HG03342 (cell line): ENCODE data around the gene MRPL32.

ENCODE experiments used
- ATAC-seq: cut with Tn5 transposase; IDR thresholded peaks from one replicate; pipeline ENCODE4 v1.9.1; 2021; ENCODE audit warnings: mild to moderate bottlenecking, moderate library complexity; ENCODE audit not compliant: unreplicated experiment

MRPL32 gene

GRCh38 chr7:42964293-42964692, 32.1 kb downstream of the MRPL32 start:
- no peak for ATAC-seq

- no peak for ATAC-seq
Measured at GRCh38 chr7:42964849-42965805, 33.0 kb downstream of the MRPL32 start.

GRCh38 chr7:42967391-42967790, 35.2 kb downstream of the MRPL32 start:
- no peak for ATAC-seq

GRCh38 chr7:42972699-42973500, 40.7 kb downstream of the MRPL32 start:
- no peak for ATAC-seq

GRCh38 chr7:42976371-42976770, 44.2 kb downstream of the MRPL32 start:
- no peak for ATAC-seq

- no peak for ATAC-seq
Measured at GRCh38 chr7:42978496-42978895, 46.3 kb downstream of the MRPL32 start.

DNA sequence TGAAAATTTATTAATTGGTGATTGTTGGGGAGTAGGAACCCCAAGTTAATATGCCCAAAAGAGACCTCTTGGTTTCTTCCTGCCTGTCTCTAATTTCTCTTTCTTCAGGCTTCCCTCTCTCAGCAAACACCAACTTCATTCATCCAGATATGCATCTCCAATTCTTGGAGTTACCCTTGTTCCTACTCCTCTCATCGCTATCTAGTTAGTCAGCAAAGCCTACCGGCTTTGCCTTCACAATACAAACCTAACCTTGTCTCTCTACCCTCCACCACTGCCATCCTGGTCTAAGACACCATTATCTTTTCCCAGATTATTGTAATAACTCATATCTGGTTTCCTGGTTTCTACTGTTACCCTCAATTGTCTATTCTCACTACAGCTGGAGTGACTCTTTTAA, 47.9 kb downstream of the MRPL32 start:
- ATAC-seq = no peak

- ATAC-seq = no peak
Measured at GRCh38 chr7:42980514-42980913, 48.3 kb downstream of the MRPL32 start.

GRCh38 chr7:42981601-42982000, 49.4 kb downstream of the MRPL32 start:
- ATAC-seq = no peak

GRCh38 chr7:42982604-42983115, 50.5 kb downstream of the MRPL32 start:
- no peak for ATAC-seq

GRCh38 chr7:42984137-42984536, 52.0 kb downstream of the MRPL32 start:
- ATAC-seq = no peak

DNA sequence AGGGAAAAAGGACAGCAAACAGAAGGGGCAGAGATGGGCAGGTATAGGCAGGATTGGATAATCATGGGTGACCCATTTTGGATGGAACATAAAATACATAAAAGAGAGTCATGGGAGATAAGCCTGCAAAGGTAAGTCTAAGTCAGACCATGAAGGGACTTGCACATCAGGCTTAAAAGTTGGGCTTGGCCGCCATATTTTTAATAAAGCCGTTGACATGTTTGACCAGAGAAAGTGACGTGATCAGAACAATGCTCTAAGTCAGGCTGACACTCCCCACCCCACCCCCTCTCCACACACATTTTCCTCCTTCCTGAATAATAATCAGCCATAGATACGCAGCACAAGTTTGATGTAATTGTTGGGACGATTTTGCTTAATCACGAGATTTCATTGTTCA, 54.0 kb downstream of the MRPL32 start:
- no peak for ATAC-seq

DNA sequence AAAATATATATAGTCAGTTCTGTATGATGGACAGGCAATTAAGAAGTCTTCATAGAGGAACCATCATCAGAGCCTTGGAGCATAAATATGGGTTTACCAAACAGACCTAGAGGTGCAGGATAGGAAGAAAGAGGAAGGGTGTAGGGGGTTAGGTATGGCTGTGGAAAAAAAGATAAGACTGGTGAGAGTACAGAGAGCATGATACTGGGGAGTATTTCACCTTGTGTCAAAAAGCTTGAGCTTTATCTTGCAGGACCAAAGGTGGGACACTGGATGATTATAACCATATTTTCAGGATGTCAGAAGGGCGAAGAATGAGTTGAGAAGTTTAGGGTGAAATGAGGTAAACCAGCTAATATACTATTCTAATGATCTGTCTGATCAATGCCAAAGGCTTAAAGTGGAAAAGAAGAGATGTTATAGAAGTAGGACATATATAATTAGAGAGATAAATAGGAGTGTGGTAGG, 54.6 kb downstream of the MRPL32 start:
- no peak for ATAC-seq
